ENCODE measurements around the gene CDYL2.

CDYL2 gene

DNA sequence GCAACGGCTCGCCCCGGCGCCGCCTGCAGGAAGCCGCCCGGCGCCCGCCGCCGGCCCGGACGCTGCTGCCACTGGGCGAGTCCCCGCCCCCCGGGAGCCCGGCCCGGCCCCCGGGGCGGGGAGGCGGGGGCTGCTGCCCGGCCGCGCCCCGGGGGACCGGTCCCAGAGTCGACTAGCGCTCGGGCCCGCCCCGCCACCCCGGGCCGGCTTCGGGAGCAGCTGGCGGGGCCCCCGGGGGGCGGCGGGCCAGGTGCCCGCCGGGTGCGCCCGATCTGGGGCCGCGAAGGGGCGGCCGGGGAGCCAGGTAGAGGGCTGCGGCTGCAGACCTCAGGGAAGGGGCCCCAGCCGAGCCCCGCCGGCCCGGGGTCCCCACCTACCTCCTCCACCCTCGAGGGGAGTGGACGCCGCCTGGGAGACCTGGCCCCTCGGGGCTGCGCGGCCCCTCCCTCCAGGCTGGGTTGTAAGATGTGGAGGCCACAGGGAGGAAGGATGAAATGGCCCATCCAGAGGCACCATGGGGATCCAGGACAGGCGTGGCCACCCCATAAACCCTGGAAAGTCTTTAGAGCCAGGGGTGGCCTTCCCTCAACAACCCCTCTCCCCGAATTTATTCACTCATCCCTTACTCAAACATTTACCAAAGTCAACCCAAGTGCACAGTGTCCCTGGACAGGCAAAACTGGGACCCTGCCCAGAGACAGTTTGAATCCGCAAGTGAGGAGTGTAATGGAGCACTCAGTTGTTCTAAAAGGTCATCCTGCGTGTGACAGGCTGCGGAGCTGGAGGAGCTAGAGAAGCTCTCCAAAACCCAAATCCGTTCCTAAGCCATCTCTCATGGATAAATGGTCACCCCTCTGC lies at the start of gene CDYL2:
TSS of gene CDYL2 (minus strand) at position 73 of the 858 bp plus-strand sequence. CDS start 425 bp downstream, outside the sequence.
- in situ Hi-C loops (cut with HindIII; ENCODE audit: low sequenced_read_pairs): no loop called here
- TF ChIP-seq, protein P1, sequence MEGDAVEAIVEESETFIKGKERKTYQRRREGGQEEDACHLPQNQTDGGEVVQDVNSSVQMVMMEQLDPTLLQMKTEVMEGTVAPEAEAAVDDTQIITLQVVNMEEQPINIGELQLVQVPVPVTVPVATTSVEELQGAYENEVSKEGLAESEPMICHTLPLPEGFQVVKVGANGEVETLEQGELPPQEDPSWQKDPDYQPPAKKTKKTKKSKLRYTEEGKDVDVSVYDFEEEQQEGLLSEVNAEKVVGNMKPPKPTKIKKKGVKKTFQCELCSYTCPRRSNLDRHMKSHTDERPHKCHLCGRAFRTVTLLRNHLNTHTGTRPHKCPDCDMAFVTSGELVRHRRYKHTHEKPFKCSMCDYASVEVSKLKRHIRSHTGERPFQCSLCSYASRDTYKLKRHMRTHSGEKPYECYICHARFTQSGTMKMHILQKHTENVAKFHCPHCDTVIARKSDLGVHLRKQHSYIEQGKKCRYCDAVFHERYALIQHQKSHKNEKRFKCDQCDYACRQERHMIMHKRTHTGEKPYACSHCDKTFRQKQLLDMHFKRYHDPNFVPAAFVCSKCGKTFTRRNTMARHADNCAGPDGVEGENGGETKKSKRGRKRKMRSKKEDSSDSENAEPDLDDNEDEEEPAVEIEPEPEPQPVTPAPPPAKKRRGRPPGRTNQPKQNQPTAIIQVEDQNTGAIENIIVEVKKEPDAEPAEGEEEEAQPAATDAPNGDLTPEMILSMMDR (IDR thresholded peaks at IDR 0.05; ENCODE audit: low read depth, low read length): no peak
- no peak for DNase-seq (ENCODE audit: low read depth, low spot score)
- peak within 1 kb of the TSS; percentile 60 for H3K4me3 ChIP-seq (ENCODE audit: low read depth, low read length)

GRCh38 chr16:80852261-80852872 lies 48.0 kb upstream of the CDYL2 start:
- TF ChIP-seq, protein P1 (IDR thresholded peaks at IDR 0.05; ENCODE audit: low read depth, low read length): peak; percentile 45
- no peak overlapping the region for H3K4me3 ChIP-seq (ENCODE audit: low read depth, low read length)
- peak; percentile 24 for DNase-seq (ENCODE audit: low read depth, low spot score)
- in situ Hi-C loops (cut with HindIII; ENCODE audit: low sequenced_read_pairs): no loop called here

- H3K4me3 ChIP-seq (ENCODE audit: low read depth, low read length): no peak overlapping the region
- in situ Hi-C loops (cut with HindIII; ENCODE audit: low sequenced_read_pairs): no loop called here
- TF ChIP-seq, protein P1 (IDR thresholded peaks at IDR 0.05; ENCODE audit: low read depth, low read length): no peak
- no peak for DNase-seq (ENCODE audit: low read depth, low spot score)
Measured at GRCh38 chr16:80851831-80852230, 47.4 kb upstream of the CDYL2 start.

- TF ChIP-seq, protein P1 (IDR thresholded peaks at IDR 0.05; ENCODE audit: low read depth, low read length): no peak
- DNase-seq (ENCODE audit: low read depth, low spot score): no peak
- in situ Hi-C loops (cut with HindIII; ENCODE audit: low sequenced_read_pairs): no loop called here
- no peak overlapping the region for H3K4me3 ChIP-seq (ENCODE audit: low read depth, low read length)
Measured at GRCh38 chr16:80850757-80851156, 46.4 kb upstream of the CDYL2 start.

GRCh38 chr16:80848862-80849261 lies 44.5 kb upstream of the CDYL2 start:
- no peak overlapping the region for H3K4me3 ChIP-seq (ENCODE audit: low read depth, low read length)
- TF ChIP-seq, protein P1 (IDR thresholded peaks at IDR 0.05; ENCODE audit: low read depth, low read length): no peak
- in situ Hi-C loops (cut with HindIII; ENCODE audit: low sequenced_read_pairs): no loop called here
- DNase-seq (ENCODE audit: low read depth, low spot score): no peak

GRCh38 chr16:80846680-80847079 lies 42.3 kb upstream of the CDYL2 start:
- TF ChIP-seq, protein P1 (IDR thresholded peaks at IDR 0.05; ENCODE audit: low read depth, low read length): no peak
- in situ Hi-C loops (cut with HindIII; ENCODE audit: low sequenced_read_pairs): no loop called here
- H3K4me3 ChIP-seq (ENCODE audit: low read depth, low read length): no peak overlapping the region
- no peak for DNase-seq (ENCODE audit: low read depth, low spot score)

All from astrocyte of the spinal cord (primary cell).